Endothelial cell (in vitro differentiated cells): ENCODE data around the gene NDUFB5. TPM values are rescaled to one million over a fixed set of nuclear protein-coding genes. Genes with fewer than 3 reads are reported as not detected.

Source experiments
- DNase-seq: peaks from one replicate; pipeline ENCODE4 v3.0.0; 2021; ENCODE audit warnings: low spot score
- H3K27ac Mint-ChIP-seq: one replicate; pipeline ENCODE4 v1.8.0; 2021; ENCODE audit warnings: mixed read lengths, inconsistent platforms; ENCODE audit not compliant: unreplicated experiment
- H3K27me3 Mint-ChIP-seq: one replicate; pipeline ENCODE4 v1.8.0; 2021; ENCODE audit warnings: mild to moderate bottlenecking, moderate library complexity, mixed read lengths, inconsistent platforms; ENCODE audit not compliant: unreplicated experiment
- H3K36me3 Mint-ChIP-seq: one replicate; pipeline ENCODE4 v1.8.0; 2021; ENCODE audit warnings: mild to moderate bottlenecking, low read depth, mixed read lengths, inconsistent platforms; ENCODE audit not compliant: unreplicated experiment
- H3K4me1 Mint-ChIP-seq: one replicate; pipeline ENCODE4 v1.8.0; 2021; ENCODE audit warnings: mild to moderate bottlenecking, mixed read lengths, inconsistent platforms; ENCODE audit not compliant: unreplicated experiment
- H3K4me3 Mint-ChIP-seq: one replicate; pipeline ENCODE4 v1.8.0; 2021; ENCODE audit warnings: mild to moderate bottlenecking, mixed read lengths, inconsistent platforms; ENCODE audit not compliant: unreplicated experiment
- H3K9me3 Mint-ChIP-seq: one replicate; pipeline ENCODE4 v1.8.0; 2021; ENCODE audit warnings: mixed read lengths, inconsistent platforms; ENCODE audit not compliant: unreplicated experiment
- CTCF ChIP-seq: fragments of 200-600 bp; sonication (generic); IDR thresholded peaks from one replicate; pipeline ENCODE4 v1.5.0; 2021; ENCODE audit warnings: antibody characterized with exemption; ENCODE audit not compliant: unreplicated experiment
- total RNA-seq: library from RNA; stranded (reverse); fragmentation: NEBNext Ultra II Directional; extraction: Animal tissue kit (Norgen Biotek cat#: 25700); gene quantifications from one replicate; pipeline ENCODE4 v1.2.1, GENCODE V29; 2021; ENCODE audit not compliant: unreplicated experiment

Gene NDUFB5
- total RNA-seq, 1 donor from 2014 or later, result 83.9 TPM

GRCh38 chr3:179676081-179676480 is 71.5 kb downstream of the NDUFB5 start:
- H3K4me3 Mint-ChIP-seq, result no peak overlapping the region
- no peaks in the 10 kb centered on the region for H3K9me3 Mint-ChIP-seq
- no peak overlapping the region for H3K27ac Mint-ChIP-seq
- H3K27me3 Mint-ChIP-seq, result peaks cover 9% of the 10 kb centered on the region
- H3K4me1 Mint-ChIP-seq, result peaks cover 10% of the 10 kb centered on the region
- peaks cover 7% of the 10 kb centered on the region for H3K36me3 Mint-ChIP-seq
- no peak for TF ChIP-seq CTCF
- DNase-seq, result no peak

Other genes starting within 250 kb of the NDUFB5 start
- gene GNB4, start 153.3 kb upstream of the NDUFB5 start, total RNA-seq, result 66.9 TPM
- gene ACTL6A, start 41.9 kb upstream of the NDUFB5 start, total RNA-seq, result 36.3 TPM
- gene MRPL47, start 156 bp upstream of the NDUFB5 start, total RNA-seq, result 39.0 TPM
- 18.9 TPM for gene USP13, start 48.2 kb downstream of the NDUFB5 start, total RNA-seq